Hematopoietic multipotent progenitor cell treated with erythropoietin and hydrocortisone succinate and interleukin-3 and kit ligand, for 6 days (in vitro differentiated cells): ENCODE results near the gene GTPBP6.
"Not testable (repeated sequence)": the region's sequence is repeated elsewhere in the genome, so short reads cannot be mapped to it uniquely, and the experiment has no call there.

Experiments used
- DNase-seq: peaks from one replicate; pipeline ENCODE4 v3.0.0-alpha.2; 2015

GTPBP6 gene

GRCh38 chrX:351324-351641 lies 32.7 kb upstream of the GTPBP6 start:
- not testable (repeated sequence) for DNase-seq

DNA sequence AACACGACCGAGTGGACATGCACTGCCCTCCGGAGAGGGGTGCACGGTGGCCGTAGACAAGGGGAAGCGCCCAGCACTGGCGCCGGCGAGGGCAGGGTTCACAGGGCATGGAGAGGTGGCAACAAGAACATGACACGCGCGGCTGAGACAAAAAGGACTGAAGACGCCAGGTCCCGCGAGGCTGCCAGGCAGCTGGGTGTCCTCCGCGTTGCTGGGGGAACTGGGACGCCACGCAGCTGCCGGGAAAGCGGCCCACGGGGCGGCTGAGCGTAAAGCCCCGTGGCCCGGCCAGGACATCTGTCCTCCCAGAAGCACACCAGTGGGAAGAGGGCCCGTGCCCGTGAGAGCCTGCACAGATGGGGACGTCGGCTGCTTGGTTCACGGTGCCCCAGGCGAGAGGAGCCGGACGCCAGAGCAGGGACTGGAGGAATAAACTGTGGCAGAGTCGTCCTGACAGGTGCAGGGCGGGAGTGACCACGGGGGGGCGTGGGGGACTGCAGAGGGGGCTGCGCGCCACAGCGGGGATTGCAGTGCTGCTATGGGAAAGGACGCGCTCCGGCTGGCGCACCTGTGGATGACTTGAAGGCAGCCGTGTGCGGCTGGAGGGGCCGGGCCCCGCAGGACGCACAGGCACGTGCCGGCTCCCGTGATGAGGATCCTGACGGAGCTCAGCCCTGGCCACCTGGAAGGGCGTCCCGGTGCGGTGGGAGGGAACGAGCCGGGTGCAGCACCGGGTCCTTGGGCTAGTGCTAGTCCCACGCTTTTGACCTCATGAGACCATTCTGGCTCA lies 32.1 kb upstream of the GTPBP6 start:
- DNase-seq = no peak

DNA sequence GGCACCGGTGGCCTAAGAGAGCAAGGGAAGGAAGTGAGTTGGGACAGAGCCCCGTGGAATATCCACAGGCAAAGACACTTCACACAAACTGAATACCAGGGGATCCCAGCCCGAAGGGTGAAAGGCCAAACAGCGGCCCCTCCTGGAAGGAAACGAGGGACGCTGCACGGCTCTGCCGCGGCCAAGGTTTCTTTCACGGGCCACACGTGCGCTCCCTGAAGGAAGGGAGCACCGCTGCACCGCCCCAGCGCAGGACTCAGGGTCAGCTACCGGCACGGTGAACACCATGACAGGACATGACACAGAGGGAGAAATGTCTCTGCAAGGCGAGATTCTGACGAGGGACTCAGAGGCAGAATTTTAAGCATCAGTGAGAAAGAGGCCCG lies 31.5 kb upstream of the GTPBP6 start:
- DNase-seq = no peak

GRCh38 chrX:349702-350101 lies 31.1 kb upstream of the GTPBP6 start:
- DNase-seq = no peak

DNA sequence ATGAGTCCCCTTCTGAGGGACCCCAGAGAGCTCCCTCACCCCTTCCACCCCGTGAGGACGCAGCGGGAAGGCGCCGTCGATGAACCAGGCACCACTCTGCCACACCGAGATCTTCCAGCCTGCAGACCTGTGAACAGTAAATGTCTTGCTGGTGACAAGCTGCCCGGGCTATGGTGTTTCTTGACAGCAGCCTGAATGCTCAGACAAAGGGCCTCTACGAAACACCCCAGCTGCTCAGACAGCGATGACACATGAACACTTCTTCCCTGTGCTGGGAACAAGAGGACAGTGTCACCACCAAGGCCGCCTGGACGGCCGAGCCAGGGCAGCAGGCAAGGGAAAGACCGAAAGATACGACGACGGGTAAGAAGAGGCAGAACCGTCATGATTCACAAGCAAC lies 30.6 kb upstream of the GTPBP6 start:
- DNase-seq = no peak

DNA sequence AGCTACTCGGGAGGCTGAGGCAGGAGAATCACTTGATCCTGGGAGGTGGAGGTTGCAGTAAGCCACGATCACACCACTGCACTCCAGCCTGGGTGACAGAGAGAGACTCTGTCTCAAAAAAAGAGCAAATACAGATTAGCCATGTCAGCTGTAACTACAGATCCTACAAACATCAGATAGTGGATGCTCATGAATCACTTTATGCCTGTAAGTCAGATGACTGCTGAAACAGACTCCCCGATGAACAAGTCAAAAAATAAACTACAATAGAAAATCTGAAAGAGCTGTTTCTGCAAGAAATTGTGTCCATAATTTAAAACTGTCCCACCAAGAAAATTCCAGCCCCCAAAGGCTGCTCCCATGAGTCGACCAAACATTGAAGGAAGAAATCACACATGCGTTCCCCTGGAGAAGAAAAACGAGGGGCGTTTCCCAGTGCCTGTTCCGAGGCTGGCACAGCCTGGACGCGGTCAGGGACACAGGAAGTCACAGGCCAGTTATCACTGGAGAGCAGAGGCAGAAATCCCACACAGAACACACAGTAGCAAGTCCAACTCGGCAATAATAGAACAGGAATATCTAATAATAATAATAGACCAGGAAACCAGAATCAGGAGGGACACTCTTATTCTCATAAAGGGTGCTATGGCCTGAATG lies 30.0 kb upstream of the GTPBP6 start:
- DNase-seq = no peak

DNA sequence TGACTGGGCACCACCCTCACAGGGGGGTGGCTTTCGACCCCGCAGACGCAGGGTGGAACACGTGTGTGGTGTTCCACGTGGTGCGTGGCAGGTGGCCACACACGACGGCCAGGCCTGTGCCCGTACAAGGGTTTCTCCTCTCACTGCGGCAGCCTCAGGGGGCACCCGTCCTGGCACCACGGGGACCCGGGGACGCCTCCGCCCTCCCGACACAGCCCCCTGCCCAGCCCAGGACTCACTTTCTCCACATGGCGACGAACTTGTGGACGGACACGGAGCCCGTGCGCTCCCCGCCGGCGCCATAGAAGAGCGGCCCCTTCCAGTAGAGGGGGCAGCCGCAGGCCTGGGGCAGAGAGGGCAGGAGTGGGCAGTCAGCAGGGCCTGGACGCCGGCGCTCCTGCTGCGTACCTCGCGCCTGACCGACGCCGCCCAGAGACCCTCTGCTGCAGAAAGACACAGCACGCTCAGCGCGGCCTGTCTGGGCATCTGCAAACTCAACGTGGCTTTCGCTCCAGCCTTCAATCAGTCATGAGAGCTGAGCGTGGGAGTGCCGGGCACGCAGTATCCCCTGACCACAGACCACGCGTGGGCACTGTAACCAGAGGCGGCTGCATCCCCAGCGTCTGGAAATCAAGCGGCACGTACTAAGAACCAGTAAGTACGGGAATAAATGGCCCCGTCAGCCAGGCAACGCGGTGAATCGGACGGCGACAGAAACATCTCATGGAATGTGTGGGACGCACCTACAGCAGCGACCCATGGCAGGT lies 28.9 kb upstream of the GTPBP6 start:
- DNase-seq = no peak

DNA sequence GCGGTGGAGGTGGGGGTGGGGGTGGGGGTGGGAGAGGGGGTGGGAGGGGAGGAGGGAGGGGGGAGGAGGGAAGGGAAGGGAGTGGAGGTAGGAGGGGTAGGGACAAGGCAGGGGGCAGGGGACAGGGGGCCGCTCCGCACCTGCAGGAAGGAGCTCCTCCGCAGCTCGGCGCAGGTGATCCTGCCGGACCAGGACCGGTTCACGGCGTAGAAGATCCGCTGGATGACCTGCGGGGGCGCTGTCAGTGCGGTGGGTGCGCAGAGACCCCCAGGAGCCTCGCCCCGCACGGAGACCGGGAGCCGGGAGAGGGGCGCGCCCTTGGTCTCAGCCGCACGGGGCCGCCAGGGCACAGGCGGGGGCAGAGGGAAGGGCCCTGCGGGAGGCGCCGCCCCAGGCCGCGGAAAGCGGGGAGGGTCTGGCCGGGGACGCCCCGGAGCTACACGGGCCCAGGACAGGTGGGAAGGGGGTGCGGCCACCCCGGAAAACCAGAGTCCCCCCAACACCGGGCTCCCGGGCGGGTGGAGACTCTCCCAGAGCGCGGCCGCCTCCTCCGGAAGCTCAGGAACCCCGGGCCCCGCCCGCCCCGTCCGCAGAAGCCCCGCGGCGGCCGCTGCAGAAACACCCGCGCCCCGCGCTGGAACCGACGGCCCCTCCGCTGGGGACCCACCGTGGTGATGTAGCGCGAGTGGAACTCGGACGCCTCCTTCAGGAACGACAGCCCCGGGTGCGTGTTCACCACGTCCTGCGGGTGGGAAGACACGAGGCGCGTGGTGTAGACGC lies 27.6 kb upstream of the GTPBP6 start:
- no peak for DNase-seq

DNA sequence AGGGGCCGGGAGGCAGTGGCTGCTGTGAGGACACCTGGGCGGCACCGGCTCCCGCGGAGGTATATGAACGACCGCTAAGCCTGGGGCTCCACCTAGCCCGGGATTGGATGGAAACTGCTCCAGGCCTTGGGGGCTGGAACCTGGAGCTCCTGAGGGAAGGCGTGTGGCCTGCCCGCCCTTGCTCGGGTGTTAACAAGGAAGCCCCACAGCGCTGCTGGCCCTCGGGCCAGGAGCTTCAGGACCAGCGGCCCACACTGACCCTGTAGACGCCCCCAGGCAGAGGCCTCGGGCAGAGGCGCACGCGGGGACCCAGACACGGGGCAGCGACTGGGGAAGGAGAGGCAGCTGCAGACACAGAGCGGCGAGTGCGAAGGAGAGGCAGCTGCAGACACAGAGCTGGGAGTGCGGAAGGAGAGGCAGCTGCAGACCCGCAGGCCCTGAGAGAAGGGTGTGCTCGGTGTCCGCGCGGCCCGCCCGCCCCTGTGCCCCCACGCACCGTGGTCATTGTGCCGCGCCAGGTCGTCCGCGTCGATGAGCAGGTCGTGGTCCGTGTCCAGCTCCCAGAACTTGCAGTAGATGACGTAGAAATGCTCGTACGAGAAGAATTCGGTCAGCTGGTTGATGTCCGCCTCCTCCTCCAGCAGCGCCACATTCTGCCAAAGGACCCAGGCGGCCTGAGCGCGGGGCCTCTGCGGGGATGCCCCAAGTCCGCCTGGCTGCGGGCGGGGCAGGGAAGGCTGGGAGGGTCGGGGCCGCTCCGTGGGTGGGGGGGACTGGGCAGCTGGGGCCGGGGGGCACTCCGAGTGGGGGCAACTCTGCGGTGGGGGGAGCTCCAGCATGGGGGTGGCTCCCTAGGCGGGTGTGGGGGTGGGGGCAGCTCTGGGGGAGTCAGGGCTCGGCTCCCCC lies 26.7 kb upstream of the GTPBP6 start:
- DNase-seq = no peak

- no peak for DNase-seq
These were observed 25.8 kb upstream of the GTPBP6 start for GRCh38 chrX:344371-344901.

DNA sequence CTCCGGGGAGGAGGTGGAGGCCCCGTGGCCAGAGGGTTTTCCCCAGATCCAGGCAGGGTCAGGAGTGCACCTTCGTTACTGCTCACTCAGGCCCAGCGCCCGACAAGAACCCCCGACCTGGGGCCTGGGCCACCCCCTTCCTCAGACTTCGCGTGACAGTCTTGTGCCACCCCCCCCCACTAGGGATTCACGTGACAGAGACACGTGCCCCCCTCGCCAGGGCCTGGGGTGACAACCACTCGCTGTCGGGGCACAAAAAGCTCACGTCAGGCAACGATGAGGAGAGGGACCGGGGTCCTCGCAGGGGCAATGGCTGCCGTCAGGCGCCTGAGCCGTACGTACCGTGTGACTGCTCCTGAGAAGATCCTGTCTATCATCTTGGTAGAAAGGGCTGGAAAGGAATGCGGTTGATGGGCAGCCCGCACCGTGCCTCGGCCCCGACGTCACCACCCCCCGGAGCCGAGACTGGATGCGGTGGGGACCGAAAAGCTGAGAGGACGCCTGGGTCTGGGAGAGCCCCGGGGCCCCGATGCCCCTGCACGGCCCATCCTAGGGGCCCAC lies 23.0 kb upstream of the GTPBP6 start:
- DNase-seq = no peak

- no peak for DNase-seq
These were observed 22.2 kb upstream of the GTPBP6 start for GRCh38 chrX:340641-341423.

DNA sequence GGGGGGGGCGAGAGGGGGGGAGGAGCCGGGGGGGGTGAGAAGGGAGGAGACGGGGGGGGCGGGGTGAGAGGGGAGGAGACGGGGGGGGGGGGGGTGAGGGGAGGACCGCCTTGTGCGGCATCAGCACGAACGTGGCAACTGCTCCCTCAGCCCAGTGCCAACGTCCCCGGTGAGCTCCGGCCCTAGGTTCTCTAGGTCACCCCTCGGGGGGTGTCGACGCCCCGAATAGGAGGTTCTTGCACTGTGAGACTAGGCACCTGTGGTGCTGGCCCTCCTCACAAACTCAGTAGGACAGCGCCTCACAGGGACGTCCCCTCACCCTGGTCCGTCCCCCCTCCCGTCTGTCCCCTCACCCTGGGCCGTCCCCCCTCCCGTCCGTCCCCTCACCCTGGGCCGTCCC lies 21.5 kb upstream of the GTPBP6 start:
- DNase-seq = no peak

GRCh38 chrX:338836-339400 lies 20.3 kb upstream of the GTPBP6 start:
- no peak for DNase-seq

DNA sequence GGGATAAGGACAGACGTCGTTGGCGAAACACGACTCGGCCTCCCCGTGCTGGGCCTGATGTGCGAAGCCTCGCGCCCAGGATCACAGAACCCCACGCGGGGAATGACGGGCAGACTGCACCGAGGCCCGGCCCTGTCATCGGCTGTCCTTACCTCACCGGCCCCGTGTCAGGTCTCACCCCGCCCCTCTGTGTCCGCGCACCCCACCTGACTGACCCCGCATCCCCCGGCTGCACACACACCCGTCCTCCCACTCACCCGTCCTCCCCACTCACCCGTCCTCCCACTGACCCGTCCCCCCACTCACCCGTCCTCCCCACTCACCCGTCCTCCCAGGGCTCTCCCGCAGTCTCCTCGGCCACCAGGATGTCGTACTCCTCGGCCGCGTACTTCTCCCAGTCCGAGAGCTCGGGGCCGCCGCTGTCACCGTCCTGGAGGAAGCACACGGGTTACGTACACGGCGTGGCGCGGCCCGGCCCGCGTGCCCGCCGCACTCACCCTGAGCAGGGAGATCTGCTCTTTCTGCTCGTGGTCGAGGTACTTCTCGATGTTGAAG lies 19.8 kb upstream of the GTPBP6 start:
- DNase-seq = no peak

- DNase-seq = no peak
These were observed 18.8 kb upstream of the GTPBP6 start for GRCh38 chrX:337331-337831.

GRCh38 chrX:336227-336626 lies 17.6 kb upstream of the GTPBP6 start:
- DNase-seq = no peak

GRCh38 chrX:335758-336155 lies 17.2 kb upstream of the GTPBP6 start:
- no peak for DNase-seq

DNA sequence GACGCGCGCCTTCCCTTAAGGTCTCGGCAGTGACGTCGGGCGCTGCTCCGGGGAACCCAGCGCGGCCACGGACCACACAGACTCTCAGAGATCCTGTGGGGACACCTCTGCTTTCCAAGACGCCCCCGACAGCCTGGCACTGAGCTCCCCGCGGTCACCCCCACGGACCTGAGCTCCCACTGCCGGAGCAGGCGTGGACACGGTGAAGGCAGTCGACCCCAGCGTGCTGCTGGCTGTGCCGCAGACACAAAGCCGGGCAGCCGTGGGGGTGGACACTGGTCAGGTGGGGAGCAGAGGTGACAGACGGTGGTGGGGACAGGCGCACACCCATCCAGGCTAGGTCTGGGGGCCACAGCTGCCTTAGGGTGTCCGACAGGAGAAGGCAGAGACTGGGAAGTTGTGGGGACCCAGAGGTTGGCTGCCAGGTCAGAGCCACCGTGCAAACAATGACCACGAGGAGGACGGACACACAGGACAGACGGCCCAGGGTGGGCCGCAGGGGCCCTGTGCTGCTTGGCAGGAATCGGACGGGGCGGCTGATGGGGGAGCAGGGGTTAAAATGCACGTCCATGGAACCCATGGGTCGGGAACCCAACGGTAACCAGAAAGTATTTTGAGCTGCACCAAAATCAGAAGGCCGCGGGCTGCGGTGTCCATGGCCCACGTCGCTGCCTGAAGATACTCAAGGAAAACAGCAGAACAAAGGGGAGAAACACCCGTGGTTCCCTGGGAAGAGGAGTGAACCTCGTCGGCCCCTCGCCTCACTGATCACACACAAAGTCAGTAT lies 16.6 kb upstream of the GTPBP6 start:
- DNase-seq = no peak
